IPS-NIHi11 (cell line): ENCODE results near the gene TRIM9.

Source experiments
- DNase-seq: peaks from one replicate; pipeline ENCODE4 v3.0.0; 2012; ENCODE audit warnings: mixed read lengths, low spot score

The TRIM9 gene

DNA sequence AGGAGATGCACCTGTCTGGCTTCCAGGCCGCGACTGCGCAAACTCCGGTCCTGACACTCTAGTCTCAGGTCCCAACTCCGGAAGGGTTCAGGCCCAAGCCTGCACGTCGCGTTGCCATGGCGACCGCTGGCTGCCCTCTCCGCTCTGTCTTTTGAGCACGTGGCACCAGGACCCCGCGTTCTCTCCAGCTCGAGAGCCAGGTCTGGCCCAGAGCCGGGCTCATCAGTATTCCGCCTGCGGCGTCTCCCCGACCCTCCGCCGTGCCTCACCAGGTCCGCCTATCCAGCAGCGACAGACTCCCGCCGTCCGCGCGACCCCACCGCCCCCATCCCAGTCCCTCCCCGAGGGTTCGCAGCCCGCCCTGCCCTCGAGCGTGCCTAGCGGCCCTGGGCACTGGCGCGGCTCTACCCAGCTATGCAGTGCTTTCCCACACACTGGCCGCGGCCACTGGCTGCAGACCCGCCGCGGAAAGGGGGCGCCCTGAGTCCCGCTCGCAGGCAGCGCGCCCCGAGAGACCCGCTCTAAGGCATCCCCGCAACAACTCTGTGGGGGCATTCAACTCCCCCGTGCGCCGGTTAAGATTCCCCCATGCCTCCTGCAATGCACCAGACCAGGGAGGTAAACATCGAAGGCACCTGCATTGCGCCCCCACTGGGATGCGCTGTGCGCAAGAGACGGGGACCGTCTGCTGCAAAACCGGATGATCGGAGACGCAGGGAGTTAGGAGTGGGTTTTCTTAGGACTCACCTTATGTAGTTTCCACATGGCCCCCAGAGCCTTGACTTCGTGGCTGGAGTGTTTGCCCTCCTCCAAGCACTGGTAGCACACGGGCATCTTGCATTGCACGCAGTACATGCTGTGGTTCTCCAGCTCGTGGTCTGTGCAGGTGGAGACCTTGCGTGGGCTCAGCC lies 1.3 kb downstream of the TRIM9 start:
- peak; percentile 31 for DNase-seq

DNA sequence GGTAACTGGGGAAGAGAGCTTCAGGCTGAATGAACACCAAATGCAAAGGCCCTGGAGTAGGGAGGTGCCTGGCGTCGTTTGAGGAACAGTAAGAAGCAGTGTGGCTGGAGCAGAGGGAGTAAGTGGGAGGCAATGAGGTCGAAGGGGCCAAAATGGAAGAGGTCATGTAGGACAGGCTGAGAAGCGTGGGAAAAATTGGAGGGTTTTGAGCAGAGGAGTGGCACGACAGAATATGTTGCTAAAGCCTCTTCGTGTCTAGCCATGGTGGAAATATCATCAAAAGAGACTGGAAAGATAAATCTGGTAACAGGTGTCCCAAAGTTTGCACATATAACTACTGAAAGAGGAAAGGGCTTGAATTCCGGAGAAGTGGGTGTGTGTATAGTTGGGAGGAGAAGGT lies 1.9 kb downstream of the TRIM9 start:
- no peak for DNase-seq

- no peak for DNase-seq
Observed at GRCh38 chr14:51089278-51089677, 5.6 kb downstream of the TRIM9 start.

DNA sequence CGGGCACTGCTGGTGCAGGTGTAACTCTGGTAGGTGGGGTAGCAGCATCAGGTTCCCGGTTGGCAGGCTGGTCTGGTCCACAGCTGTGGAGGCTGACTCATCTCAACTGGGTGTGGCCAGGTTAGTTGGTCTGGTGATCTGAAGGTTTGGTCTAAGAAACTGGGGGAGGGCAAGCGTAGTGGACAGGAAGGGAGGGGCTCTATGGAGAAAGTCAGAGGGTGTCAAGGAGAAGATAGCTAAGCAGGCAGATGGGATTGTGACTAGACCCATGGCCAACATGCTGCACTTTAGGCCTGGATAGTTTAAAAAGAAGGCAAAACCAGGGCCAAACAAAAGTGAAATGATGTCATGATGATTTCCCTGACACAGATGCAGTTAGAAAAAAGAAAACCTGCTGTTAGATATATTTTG lies 7.9 kb downstream of the TRIM9 start:
- DNase-seq, result peak; percentile 28

DNA sequence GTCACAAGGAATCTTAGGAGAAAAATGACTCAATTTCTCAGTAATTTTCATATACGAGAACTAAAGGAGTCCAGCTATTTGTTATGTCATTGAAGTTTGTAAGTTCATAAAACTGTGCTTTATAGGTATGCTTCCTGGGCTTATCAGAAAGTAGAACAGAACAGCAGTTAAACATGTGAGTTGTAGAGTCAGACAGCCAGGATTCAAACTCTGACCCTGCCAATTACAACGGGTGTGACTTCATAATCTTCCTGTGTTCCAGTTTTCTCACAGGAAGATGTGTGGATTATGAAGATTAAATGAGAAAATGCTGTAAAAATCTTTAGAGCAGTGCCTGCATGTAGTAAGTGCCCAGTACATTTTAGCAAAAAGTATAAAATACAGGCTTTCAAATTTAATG lies 8.9 kb downstream of the TRIM9 start:
- DNase-seq, result no peak

DNA sequence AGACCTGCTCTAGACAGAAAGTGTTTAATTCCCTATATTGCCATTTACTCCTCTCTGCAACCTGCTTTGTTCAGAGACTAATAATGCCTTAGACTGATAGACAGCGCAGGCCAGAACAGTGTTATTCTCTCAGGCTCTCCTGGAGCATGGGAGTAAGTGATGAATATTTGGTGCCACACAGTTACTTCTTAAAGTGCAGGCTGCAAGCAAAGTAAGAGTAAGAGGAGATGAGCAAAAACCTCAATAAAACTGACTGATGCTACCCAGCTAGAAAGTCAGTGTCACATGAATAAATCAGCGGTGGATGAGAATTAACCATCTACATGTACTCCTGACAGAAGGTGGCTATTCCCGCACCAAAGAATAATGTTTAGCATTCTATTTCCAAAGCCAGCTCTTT lies 9.9 kb downstream of the TRIM9 start:
- DNase-seq, result no peak

DNA sequence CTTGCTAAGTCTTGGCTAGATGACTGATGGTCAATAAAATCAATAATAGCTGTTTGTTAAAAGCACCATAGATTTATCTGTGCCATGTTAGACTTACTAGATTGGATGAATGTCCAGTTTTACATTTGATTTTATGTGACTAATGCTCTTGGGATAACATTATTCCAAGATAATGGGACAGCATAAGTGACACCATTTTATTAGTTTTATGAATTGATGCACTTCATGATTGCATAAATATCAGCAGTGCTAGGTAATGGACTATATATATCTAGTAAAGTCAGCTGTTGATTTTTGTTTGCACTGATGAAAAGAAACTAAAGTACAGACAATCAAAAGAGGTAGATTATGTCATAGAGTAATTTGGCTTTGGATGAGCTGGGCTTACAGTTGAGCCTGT lies 10.4 kb downstream of the TRIM9 start:
- no peak for DNase-seq

GRCh38 chr14:51082349-51082748 lies 12.6 kb downstream of the TRIM9 start:
- DNase-seq, result no peak

DNA sequence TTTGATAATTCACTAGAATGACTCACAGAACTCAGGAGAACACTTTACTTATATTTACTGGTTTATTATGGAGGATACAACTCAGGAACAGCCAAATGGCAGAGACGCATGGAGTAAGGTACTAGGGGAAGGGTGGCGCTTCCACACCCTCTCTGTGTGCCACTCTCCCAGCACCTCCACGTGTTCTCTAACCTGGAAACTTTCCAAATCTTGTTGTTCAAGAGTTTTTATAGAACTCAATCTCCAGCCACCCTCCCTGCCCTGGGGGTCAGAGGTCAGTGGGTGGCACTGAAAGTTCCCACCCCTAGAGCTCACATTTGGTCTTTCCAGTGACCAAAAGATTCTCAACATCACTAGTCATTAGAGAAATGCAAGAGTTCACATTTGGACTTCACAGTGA lies 13.2 kb downstream of the TRIM9 start:
- DNase-seq, result no peak

DNA sequence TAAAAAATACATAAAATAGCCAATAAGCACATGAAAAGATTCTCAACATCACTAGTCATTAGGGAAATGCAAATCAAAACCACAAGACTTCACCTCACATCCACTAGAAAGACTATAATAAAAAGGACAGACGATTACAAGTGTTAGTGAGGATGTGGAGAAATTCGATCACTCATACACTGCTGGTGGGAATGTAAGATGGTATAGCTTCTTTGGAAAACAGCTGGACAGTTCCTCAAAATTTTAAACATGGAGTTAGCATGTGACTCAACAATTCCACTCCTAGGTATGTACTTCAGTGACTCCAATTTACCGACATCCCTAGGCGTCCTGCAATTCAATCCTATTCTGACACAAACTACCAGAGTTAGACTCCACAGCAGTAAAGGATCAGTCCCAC lies 13.7 kb downstream of the TRIM9 start:
- no peak for DNase-seq

GRCh38 chr14:51080645-51081044 lies 14.3 kb downstream of the TRIM9 start:
- no peak for DNase-seq

- no peak for DNase-seq
Observed at GRCh38 chr14:51079489-51079888, 15.4 kb downstream of the TRIM9 start.

GRCh38 chr14:51079085-51079484 lies 15.8 kb downstream of the TRIM9 start:
- no peak for DNase-seq

DNA sequence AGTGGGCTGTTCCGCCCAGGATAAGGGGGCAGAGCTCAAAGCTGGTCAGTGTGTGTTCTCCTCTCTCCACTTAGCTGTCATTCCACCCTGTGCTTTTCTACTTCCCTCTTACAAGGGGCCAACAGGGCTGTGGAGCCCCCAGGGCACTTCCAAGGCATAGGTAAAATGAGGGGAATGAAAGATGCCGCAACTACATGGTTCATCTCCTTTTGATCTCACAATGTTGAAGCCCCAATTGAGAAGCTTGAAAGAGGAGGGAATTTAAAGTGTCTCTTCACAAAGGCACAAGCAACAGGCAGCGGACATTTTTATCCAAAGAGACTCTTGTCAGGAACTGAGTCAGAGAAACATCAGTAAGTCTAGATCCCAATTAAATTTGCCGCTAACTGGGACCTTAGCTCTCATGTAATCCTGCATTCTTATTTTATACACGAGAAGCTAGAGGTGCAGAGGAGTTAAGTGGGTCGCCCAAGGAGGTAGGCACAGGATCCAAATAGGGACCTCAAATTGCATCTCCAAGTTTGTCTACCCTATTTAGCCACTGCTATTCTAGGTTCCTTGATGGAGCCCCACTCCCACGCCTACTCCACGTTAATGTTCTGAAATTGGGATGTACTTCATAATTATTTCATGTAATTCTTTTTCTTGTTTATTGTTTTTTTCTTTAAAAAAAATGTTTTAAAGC lies 20.1 kb downstream of the TRIM9 start:
- DNase-seq, result no peak

- DNase-seq, result no peak
Observed at GRCh38 chr14:51073731-51074130, 21.2 kb downstream of the TRIM9 start.

DNA sequence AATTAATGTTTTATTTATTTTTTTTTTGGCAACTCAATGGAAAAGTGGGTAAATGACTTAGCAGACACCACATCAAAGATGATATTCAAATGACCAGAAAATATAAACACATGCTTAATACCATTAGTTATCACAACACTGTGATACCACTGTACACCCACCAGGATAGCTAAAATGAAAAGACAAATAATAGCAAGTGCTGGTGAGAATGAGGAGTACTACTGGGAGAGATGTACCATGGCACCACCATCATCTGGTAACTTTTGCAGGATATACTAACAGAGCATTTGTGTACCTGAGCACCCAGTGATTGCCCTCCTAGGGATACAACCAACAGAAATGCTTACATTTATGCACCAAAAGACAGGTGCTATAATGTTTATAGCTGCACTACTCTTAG lies 21.9 kb downstream of the TRIM9 start:
- DNase-seq, result no peak

- no peak for DNase-seq
Observed at GRCh38 chr14:51071857-51072256, 23.0 kb downstream of the TRIM9 start.

DNA sequence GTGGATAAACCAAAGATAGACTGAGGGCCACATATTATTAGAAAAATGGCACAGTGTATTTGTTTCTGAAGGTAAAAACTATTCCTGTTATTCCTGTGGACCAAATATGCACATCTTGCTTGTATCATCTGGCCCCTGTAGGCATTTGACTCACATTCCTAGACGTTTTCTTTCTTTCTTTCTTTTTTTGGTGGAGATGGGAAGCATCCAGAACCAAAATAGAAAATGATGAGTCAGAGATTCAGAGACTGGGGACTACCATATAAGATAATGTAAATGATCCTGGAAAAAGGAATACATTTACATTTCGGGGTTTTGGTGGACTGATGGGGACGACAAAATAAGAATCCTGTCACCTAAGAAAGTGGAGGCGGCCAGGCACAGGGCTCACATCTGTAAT lies 24.2 kb downstream of the TRIM9 start:
- no peak for DNase-seq

GRCh38 chr14:51069055-51069454 lies 25.9 kb downstream of the TRIM9 start:
- no peak for DNase-seq

DNA sequence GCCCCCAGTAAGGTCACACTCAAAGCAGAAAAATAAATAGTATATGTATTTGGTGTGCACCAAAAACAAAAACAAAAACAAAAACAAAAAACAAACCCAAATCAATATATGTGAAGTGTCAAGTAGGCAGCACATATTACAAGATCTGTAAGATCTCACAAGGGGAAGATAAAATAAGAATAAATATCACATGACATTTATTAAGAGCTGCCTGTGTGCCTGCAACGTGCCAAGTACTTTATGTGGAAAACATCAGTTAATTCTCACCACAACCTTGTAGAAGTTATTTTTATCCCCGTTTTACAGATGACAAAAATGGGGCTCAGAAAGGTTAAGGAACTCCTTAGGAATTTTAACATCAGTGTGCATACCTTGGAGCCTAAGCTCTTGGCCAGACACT lies 26.6 kb downstream of the TRIM9 start:
- no peak for DNase-seq

DNA sequence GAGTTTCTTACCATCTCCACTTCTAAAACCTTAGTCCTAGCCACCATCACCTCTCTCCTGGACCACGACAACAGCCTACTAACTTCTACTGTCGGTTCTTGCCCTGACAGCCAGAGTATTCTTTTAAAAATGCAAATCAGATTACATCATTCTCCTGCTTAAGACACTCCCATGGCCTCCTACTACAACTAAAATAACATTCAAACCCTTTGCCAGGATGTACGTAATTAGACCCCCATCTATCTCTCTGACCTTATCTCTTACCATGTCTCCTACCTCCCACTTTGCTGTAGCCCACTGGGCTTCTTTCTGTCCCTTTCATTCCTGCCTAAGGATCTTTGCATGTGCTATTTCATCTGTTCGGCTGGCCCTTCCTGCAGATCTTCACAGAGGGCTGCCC lies 27.6 kb downstream of the TRIM9 start:
- DNase-seq, result no peak

DNA sequence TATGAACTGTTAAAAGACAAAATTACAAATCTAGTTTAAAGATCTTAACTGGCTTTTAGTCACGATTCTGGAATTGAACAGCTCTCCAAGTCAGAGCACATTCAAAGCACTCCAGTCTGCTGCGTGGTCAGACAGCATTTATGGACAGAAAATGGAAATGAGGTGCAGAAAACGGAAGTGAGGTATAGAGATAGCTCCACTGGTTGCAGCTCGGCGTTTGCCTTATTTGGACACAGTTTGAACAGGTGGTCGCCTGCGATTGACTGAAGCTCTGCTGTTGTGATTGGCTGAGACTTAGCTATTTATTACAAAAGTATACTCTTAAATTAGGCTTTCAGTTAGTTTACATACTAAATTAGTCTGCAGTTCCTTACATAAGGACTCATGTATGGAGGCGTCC lies 28.3 kb downstream of the TRIM9 start:
- DNase-seq, result no peak

- DNase-seq, result no peak
Observed at GRCh38 chr14:51059032-51059431, 35.9 kb downstream of the TRIM9 start.

DNA sequence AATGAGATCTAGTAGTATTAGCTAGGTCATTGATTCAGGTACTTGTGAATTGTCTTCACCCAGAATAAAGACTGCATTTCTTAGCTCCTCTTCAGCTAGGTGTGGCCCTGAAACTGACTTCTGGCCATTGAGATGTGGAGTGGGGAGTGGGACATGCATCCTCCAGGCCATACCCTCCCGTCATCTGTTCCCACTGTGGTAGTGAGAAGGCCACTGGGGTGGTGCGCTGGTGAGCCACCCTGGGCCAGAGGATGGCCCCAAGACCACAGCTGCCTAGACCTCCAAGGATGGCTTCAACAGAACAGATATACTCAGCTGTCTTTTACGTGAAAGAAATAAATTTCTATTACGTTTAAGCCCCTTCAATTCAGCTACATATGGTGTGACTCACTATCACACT lies 36.5 kb downstream of the TRIM9 start:
- no peak for DNase-seq
